Gastrocnemius medialis (tissue), 4 donors: Measurements from ENCODE around the gene ADORA2B. TPM values are rescaled to one million over a fixed set of nuclear protein-coding genes. Genes with fewer than 3 reads are reported as not detected.

ENCODE experiments used
- ATAC-seq, 2 donors: fragments of 150-250 bp; one replicate each; pipeline ENCODE4 v1.9.1; 2016
- DNase-seq, 2 donors: peaks; one replicate each; pipeline ENCODE4 v3.0.0-alpha.2; 2019
- H3K27ac ChIP-seq, 4 donors: fragments of 200-600 bp; sonication (generic); 1 replicate in 1 of 4; 2 replicates in 3 of 4; pipeline ENCODE4 v1.5.1; 2016 to 2018; ENCODE audit warnings: mild to moderate bottlenecking in 2 of 4, moderate library complexity in 1 of 4
- H3K27me3 ChIP-seq, 3 donors: fragments of 200-600 bp; sonication (generic) in 2 of 3; 1 replicate in 1 of 3; 2 replicates in 2 of 3; pipeline versions ENCODE4 v1.5.1 to v1.6.0; 2016 to 2019; ENCODE audit warnings: mild to moderate bottlenecking in 1 of 3, moderate library complexity in 1 of 3
- H3K36me3 ChIP-seq, 2 donors: fragments of 200-600 bp; sonication (generic) in 1 of 2; one replicate each; pipeline ENCODE4 v1.5.1; 2017 to 2018
- H3K4me1 ChIP-seq, 2 donors: fragments of 200-600 bp; sonication (generic) in 1 of 2; one replicate each; pipeline ENCODE4 v1.5.1; 2016 to 2017; ENCODE audit warnings: mild to moderate bottlenecking in 2 of 2
- H3K4me3 ChIP-seq, 4 donors: fragments of 200-600 bp; sonication (generic) in 3 of 4; 1 replicate in 1 of 4; 2 replicates in 3 of 4; pipeline ENCODE4 v1.5.1; 2016 to 2019; ENCODE audit warnings: mild to moderate bottlenecking in 2 of 4
- H3K9me3 ChIP-seq, 3 donors: fragments of 200-600 bp; sonication (generic) in 2 of 3; 1 replicate in 1 of 3; 2 replicates in 2 of 3; pipeline ENCODE4 v1.5.1; 2016 to 2019
- CTCF ChIP-seq, 5 experiments: fragments of 450-650 bp in 3 of 5; fragments of 200-600 bp in 2 of 5; sonication (generic) in 2 of 5; IDR thresholded peaks in 4 of 5; conservative IDR thresholded peaks in 1 of 5; 1 replicate in 4 of 5; 2 replicates in 1 of 5; pipeline ENCODE4 v1.5.1; 2016 to 2019; ENCODE audit warnings: antibody characterized with exemption in 5 of 5, mild to moderate bottlenecking in 3 of 5, moderate library complexity in 3 of 5
- POLR2A ChIP-seq, 2 donors: fragments of 450-650 bp; IDR thresholded peaks; one replicate each; pipeline ENCODE4 v1.6.1; 2017; ENCODE audit warnings: antibody characterized with exemption in 2 of 2, mild to moderate bottlenecking in 2 of 2, moderate library complexity in 2 of 2
- in situ Hi-C, 4 donors: fragments of 200-750 bp; cut with MboI; loops; one replicate each; pipeline versions ENCODE4 v1.15.0 to v1.8.0; 2017; ENCODE audit warnings: low sequenced_read_pairs in 4 of 4
- intact Hi-C: fragments of 100-400 bp; cut with DNase I; formaldehyde crosslinking; loops from one replicate; pipeline ENCODE4 v1.15.1; 2023; ENCODE audit warnings: low total_unique reads
- total RNA-seq, 4 donors: library from RNA; depleted of rRNA; stranded (reverse); fragments of >200 nt; gene quantifications; one replicate each; pipeline versions ENCODE4 v1.1.0 to v1.2.3, GENCODE V29; 2016

The ADORA2B gene
- total RNA-seq, 4 donors from 2014 or later: 0.25 to 1.4 TPM; not detected in 2

DNA sequence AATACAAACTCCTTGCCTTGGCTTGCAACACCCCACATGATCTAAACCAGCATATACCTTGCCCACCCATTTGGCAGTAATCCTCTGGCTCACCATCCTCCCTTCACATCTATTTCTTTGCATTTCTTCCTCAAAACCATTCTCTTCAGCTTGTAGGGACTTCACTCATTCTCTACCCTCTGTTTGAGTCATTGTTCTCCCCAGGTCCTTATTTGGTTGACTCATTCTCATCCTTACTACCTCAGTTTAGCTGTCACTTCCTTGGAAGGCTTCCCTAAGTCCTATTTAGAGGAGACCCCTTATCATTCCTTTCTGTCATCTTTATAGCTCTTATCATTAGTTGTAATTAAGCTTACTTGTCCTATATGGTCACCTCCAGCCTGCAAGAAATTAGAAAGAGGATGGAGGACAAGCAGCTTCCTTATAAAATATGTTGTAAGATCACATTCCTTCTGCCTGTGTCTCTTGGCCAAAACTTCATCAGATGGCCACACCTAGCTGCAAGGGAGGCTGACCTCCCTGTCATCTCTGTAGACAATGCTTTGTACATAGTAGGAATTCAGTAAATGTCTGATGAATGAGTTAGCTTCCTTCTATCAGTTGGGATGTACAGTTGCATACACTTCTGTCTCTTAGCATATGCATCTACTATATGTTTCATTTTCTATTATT, 56.4 kb downstream of the ADORA2B start:
- no peak for ATAC-seq
- no peak for TF ChIP-seq POLR2A (IDR thresholded peaks at IDR 0.05)
- TF ChIP-seq CTCF (IDR thresholded peaks at IDR 0.05 in 4 of 5, conservative IDR thresholded peaks at IDR 0.05 in 1 of 5): no peak
- in situ Hi-C loops (no loop called here), intact Hi-C loops (loop anchor here (10.0 kb wide), 1 partner anchor 353 kb away; the partner anchor contains the start of gene CENPV)
- no peak for DNase-seq
- Histone ChIP-seq H3K9me3 (no peaks in the 10 kb centered on the region), H3K4me3 (peak overlapping the region in 2 of 4 donors; percentile 81 to 96), H3K27ac (peak overlapping the region in 2 of 4 donors; percentile 94), H3K36me3 (peaks cover 0 to 54% of the 10 kb centered on the region in 2 donors), H3K27me3 (no peaks in the 10 kb centered on the region), H3K4me1 (peaks cover 11 to 21% of the 10 kb centered on the region in 2 donors)

DNA sequence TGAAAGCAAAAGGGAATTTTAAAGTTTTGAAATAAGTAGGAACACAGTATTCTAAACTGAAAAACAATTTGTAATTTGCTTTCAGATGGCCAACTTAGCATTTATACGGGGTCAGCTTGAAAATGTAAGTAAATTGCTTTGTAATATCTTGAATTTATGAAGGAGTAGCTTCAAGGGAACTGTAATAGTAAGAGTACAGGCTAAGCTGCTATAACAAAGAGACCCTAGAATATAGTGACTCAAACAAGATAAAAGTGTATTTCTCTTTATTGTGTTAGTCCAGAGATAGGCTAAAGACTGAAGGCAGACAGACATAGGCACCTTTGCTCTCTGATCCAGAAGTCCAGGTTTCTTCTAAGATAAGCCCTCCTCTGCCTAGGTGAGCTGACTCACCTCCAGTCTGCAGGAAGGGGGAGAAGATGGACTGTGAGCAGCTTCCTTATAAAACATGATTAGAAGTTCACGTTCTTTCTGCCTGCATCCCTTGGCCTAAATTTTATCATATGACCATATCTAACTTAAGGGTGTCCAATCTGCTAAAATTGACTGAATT, 57.9 kb downstream of the ADORA2B start:
- DNase-seq: no peak
- Histone ChIP-seq H3K36me3 (peaks cover 0 to 68% of the 10 kb centered on the region in 2 donors), H3K4me1 (peaks cover 11 to 21% of the 10 kb centered on the region in 2 donors), H3K27ac (peak overlapping the region in 3 of 4 donors; percentile 42 to 59 (median 56)), H3K27me3 (no peaks in the 10 kb centered on the region), H3K4me3 (no peak overlapping the region), H3K9me3 (no peaks in the 10 kb centered on the region)
- intact Hi-C loops (loop anchor here (10.0 kb wide), 1 partner anchor 352 kb away; the partner anchor contains the start of gene CENPV), in situ Hi-C loops (no loop called here)
- TF ChIP-seq POLR2A (IDR thresholded peaks at IDR 0.05) (no peak), CTCF (IDR thresholded peaks at IDR 0.05 in 4 of 5, conservative IDR thresholded peaks at IDR 0.05 in 1 of 5) (no peak)
- no peak for ATAC-seq

- H3K27me3 ChIP-seq: no peaks in the 10 kb centered on the region
- peak overlapping the region in 3 of 4 donors; percentile 42 to 59 (median 56) for H3K27ac ChIP-seq
- in situ Hi-C loops (no loop called here), intact Hi-C loops (loop anchor here (10.0 kb wide), 1 partner anchor 351 kb away; the partner anchor contains the start of gene CENPV)
- peaks cover 11 to 16% of the 10 kb centered on the region in 2 donors for H3K4me1 ChIP-seq
- no peak for TF ChIP-seq POLR2A (IDR thresholded peaks at IDR 0.05)
- TF ChIP-seq CTCF (IDR thresholded peaks at IDR 0.05 in 4 of 5, conservative IDR thresholded peaks at IDR 0.05 in 1 of 5): no peak
- DNase-seq: no peak
- no peak for ATAC-seq
- H3K9me3 ChIP-seq: no peaks in the 10 kb centered on the region
- H3K4me3 ChIP-seq: no peak overlapping the region
- peaks cover 0 to 79% of the 10 kb centered on the region in 2 donors for H3K36me3 ChIP-seq
Measured at GRCh38 chr17:16003841-16004240, 58.9 kb downstream of the ADORA2B start.

GRCh38 chr17:16005636-16006035, 60.7 kb downstream of the ADORA2B start:
- Histone ChIP-seq H3K4me1 (peaks cover 8 to 13% of the 10 kb centered on the region in 2 donors), H3K27ac (peak overlapping the region in 2 of 4 donors; percentile 56 to 59), H3K9me3 (no peaks in the 10 kb centered on the region), H3K27me3 (no peaks in the 10 kb centered on the region), H3K36me3 (peaks cover 0 to 92% of the 10 kb centered on the region in 2 donors), H3K4me3 (no peak overlapping the region)
- no peak for ATAC-seq
- in situ Hi-C loops: no loop called here
- no peak for TF ChIP-seq POLR2A (IDR thresholded peaks at IDR 0.05)
- no peak for TF ChIP-seq CTCF (IDR thresholded peaks at IDR 0.05 in 4 of 5, conservative IDR thresholded peaks at IDR 0.05 in 1 of 5)
- no peak for DNase-seq
- intact Hi-C loops: loop anchor here (10.0 kb wide), 1 partner anchor 349 kb away; the partner anchor contains the start of gene CENPV
